GM23338 (cell line): ENCODE measurements around the gene KYNU. TPM values are rescaled to one million over a fixed set of nuclear protein-coding genes. Genes with fewer than 3 reads are reported as not detected.

Experiments
- ATAC-seq: fragments of 200-7000 bp; cut with Tn5 transposase; 3 replicates; pipeline ENCODE4 v1.9.1; 2020
- DNase-seq: peaks from one replicate; pipeline ENCODE4 v3.0.0-alpha.2; 2015; ENCODE audit warnings: low spot score
- H2AFZ ChIP-seq: fragments of 200-600 bp; sonication (generic); 2 replicates; pipeline ENCODE4 v1.8.0; 2016; ENCODE audit warnings: antibody characterized with exemption, mild to moderate bottlenecking, moderate library complexity
- H3F3A ChIP-seq: fragments of 200-600 bp; sonication (generic); replicated peaks from 2 replicates; pipeline ENCODE4 v1.8.0; 2017; ENCODE audit warnings: antibody characterized with exemption, mixed run types, low read depth
- H3K27ac ChIP-seq: fragments of 200-600 bp; sonication (generic); 2 replicates; pipeline ENCODE4 v1.6.1; 2016; ENCODE audit warnings: low read depth
- H3K27me3 ChIP-seq: fragments of 200-600 bp; sonication (generic); 2 replicates; pipeline ENCODE4 v1.8.0; 2016; ENCODE audit warnings: mild to moderate bottlenecking, mixed run types, moderate library complexity; ENCODE audit not compliant: insufficient read depth
- H3K36me3 ChIP-seq: fragments of 200-600 bp; sonication (generic); 2 replicates; pipeline ENCODE4 v1.8.0; 2016; ENCODE audit warnings: mild to moderate bottlenecking; ENCODE audit not compliant: insufficient read depth
- H3K4me1 ChIP-seq: fragments of 200-600 bp; sonication (generic); 2 replicates; pipeline ENCODE4 v1.8.0; 2016; ENCODE audit warnings: mild to moderate bottlenecking, moderate library complexity; ENCODE audit not compliant: insufficient read depth
- H3K4me2 ChIP-seq: fragments of 200-600 bp; sonication (generic); 2 replicates; pipeline ENCODE4 v1.7.1; 2017; ENCODE audit warnings: mixed run types
- H3K4me3 ChIP-seq: fragments of 200-600 bp; sonication (generic); 2 replicates; pipeline ENCODE4 v1.6.1; 2016; ENCODE audit warnings: mixed run types
- H3K79me2 ChIP-seq: fragments of 200-600 bp; sonication (generic); replicated peaks from 2 replicates; pipeline ENCODE4 v1.8.0; 2017; ENCODE audit warnings: mild to moderate bottlenecking; ENCODE audit not compliant: insufficient read depth
- H3K9me2 ChIP-seq: fragments of 200-600 bp; sonication (generic); 2 replicates; pipeline ENCODE4 v1.8.0; 2017; ENCODE audit not compliant: insufficient read depth
- H4K20me1 ChIP-seq: fragments of 200-600 bp; sonication (generic); replicated peaks from 2 replicates; pipeline ENCODE4 v1.8.0; 2017; ENCODE audit warnings: mild to moderate bottlenecking; ENCODE audit not compliant: insufficient read depth
- H3K27ac Mint-ChIP-seq: 2 replicates; pipeline ENCODE4 v1.8.0; 2020; ENCODE audit warnings: inconsistent platforms, mild to moderate bottlenecking, moderate library complexity, mixed read lengths
- H3K27me3 Mint-ChIP-seq: 3 replicates; pipeline ENCODE4 v1.8.0; 2022; ENCODE audit warnings: low read depth, mild to moderate bottlenecking, moderate library complexity, mixed read lengths, inconsistent platforms; ENCODE audit not compliant: insufficient read depth, poor library complexity
- H3K36me3 Mint-ChIP-seq: 3 replicates; pipeline ENCODE4 v1.8.0; 2021; ENCODE audit warnings: low read depth, mild to moderate bottlenecking, inconsistent platforms, moderate library complexity, mixed read lengths
- H3K4me1 Mint-ChIP-seq: 3 replicates; pipeline ENCODE4 v1.8.0; 2020; ENCODE audit warnings: mild to moderate bottlenecking, inconsistent platforms, mixed read lengths
- H3K4me3 Mint-ChIP-seq: 3 replicates; pipeline ENCODE4 v1.8.0; 2021; ENCODE audit warnings: moderate library complexity, mild to moderate bottlenecking, inconsistent platforms, mixed read lengths
- H3K9me3 Mint-ChIP-seq: 3 replicates; pipeline ENCODE4 v1.8.0; 2020; ENCODE audit warnings: moderate library complexity, mild to moderate bottlenecking, inconsistent platforms, mixed read lengths
- CREB1 ChIP-seq: fragments of 250-450 bp; sonication (Bioruptor Pico); IDR thresholded peaks from 2 replicates; pipeline ENCODE4 v1.5.0; 2020; ENCODE audit warnings: low read depth, mild to moderate bottlenecking, moderate library complexity
- ETS1 ChIP-seq: IDR thresholded peaks from 2 replicates; pipeline ENCODE4 v1.6.1; 2016; ENCODE audit warnings: antibody characterized with exemption
- EZH2 ChIP-seq: fragments of 200-600 bp; sonication (generic); IDR thresholded peaks from one replicate; pipeline ENCODE4 v1.8.0; 2017; ENCODE audit warnings: antibody characterized with exemption, mild to moderate bottlenecking, low read depth; ENCODE audit not compliant: unreplicated experiment
- EZH2phosphoT487 ChIP-seq: fragments of 200-600 bp; sonication (generic); IDR thresholded peaks from one replicate; pipeline ENCODE4 v1.8.1; 2018; ENCODE audit warnings: antibody characterized with exemption; ENCODE audit not compliant: unreplicated experiment
- JUNB ChIP-seq: IDR thresholded peaks from one replicate; pipeline ENCODE4 v1.6.1; 2016; ENCODE audit warnings: antibody characterized with exemption; ENCODE audit not compliant: unreplicated experiment
- NANOG ChIP-seq: IDR thresholded peaks from 2 replicates; pipeline ENCODE4 v1.6.1; 2016; ENCODE audit warnings: antibody characterized with exemption, borderline replicate concordance
- POLR2AphosphoS5 ChIP-seq: IDR thresholded peaks from 2 replicates; pipeline ENCODE4 v1.6.1; 2016; ENCODE audit warnings: antibody characterized with exemption, low read depth
- REST ChIP-seq: IDR thresholded peaks from one replicate; pipeline ENCODE4 v1.6.1; 2018; ENCODE audit warnings: antibody characterized with exemption; ENCODE audit not compliant: unreplicated experiment
- STAT1 ChIP-seq: IDR thresholded peaks from one replicate; pipeline ENCODE4 v1.6.1; 2016; ENCODE audit warnings: antibody characterized with exemption; ENCODE audit not compliant: unreplicated experiment
- ZNF114 ChIP-seq: fragments of 250-450 bp; sonication (Bioruptor Pico); IDR thresholded peaks from 2 replicates; pipeline ENCODE4 v1.5.0; 2020; ENCODE audit warnings: mild to moderate bottlenecking, moderate library complexity
- polyA plus RNA-seq: library from polyadenylated mRNA; unstranded; fragments of >200 nt; fragmentation: Nextera tagmentation; extraction: Ambion mirVana; gene quantifications from 2 replicates; pipeline ENCODE4 v1.2.1, GENCODE V29; 2016
- total RNA-seq: library from RNA; depleted of rRNA; stranded (reverse); fragments of >200 nt; shearing (Covaris generic); gene quantifications from 2 replicates; pipeline ENCODE4 v1.2.3, GENCODE V29; 2014
- TF ChIP-seq, protein P1 (sequence below), 2 experiments: fragments of 200-600 bp in 1 of 2; sonication (generic) in 1 of 2; conservative IDR thresholded peaks; 2 replicates each; pipeline versions ENCODE4 v1.5.1 to v1.6.1; 2016 to 2017; ENCODE audit warnings: antibody characterized with exemption in 2 of 2, low read depth in 2 of 2, mild to moderate bottlenecking in 2 of 2, moderate library complexity in 1 of 2

KYNU gene
- total and polyA plus RNA-seq, 2 experiments from 2014 or later, result 0.03 to 0.21 TPM

- Histone ChIP-seq H3K4me3 (no peak overlapping the region), H3K4me1 (0 out of 2 replicates have a peak, but pooled peaks cover 3% of the 10 kb centered on the region), H3K27ac (no peak overlapping the region), H4K20me1 (no peaks in the 10 kb centered on the region), H3K9me2 (no peaks in the 10 kb centered on the region), H3K79me2 (no peaks in the 10 kb centered on the region), H3K4me2 (no peak overlapping the region), H3K36me3 (no peaks in the 10 kb centered on the region), H3F3A (no peaks in the 10 kb centered on the region), H2AFZ (no peak overlapping the region), H3K27me3 (no peaks in the 10 kb centered on the region)
- Mint-ChIP-seq H3K9me3 (no peaks in the 10 kb centered on the region), H3K27me3 (peaks cover 4% of the 10 kb centered on the region), H3K36me3 (no peaks in the 10 kb centered on the region), H3K4me3 (no peak overlapping the region), H3K27ac (no peak overlapping the region), H3K4me1 (peaks cover 13% of the 10 kb centered on the region; the same call in 1 of the 3 replicates)
- ATAC-seq, result no peak
- no peak for DNase-seq
- no peak for TF ChIP-seq POLR2AphosphoS5
- no peak for TF ChIP-seq ZNF114 (CRISPR knock-in tag)
- no peak for TF ChIP-seq CREB1 (CRISPR knock-in tag)
- TF ChIP-seq ETS1, result no peak
- TF ChIP-seq JUNB, result no peak
- TF ChIP-seq STAT1, result no peak
These were observed 2.5 kb upstream of the KYNU start for GRCh38 chr2:142875010-142875409.

DNA sequence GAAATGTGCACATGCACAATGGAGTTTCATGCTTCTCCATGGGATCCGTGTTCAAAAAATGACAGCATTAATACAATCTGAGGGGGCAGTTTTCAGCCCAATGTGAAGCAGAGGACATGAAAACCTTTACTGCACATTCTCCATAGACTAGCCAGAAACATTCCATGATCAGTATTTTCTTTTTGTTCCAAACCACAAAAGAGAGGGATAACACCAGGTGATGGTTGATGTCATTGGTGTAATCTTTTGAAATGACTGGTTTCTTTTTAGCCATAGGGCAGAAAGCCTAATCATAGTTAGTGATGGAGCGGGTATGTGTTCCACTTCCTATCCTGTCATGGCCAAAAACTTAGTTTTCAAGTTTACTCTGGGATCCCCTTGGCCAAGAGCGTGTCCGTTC is 1.8 kb upstream of the KYNU start:
- no peak for ATAC-seq
- no peak overlapping the region for H3K27ac Mint-ChIP-seq
- peaks cover 4% of the 10 kb centered on the region for H3K27me3 Mint-ChIP-seq
- H3K4me1 Mint-ChIP-seq, result peaks cover 13% of the 10 kb centered on the region; the same call in 1 of the 3 replicates
- Histone ChIP-seq H3K9me2 (no peaks in the 10 kb centered on the region), H3K4me3 (no peak overlapping the region), H3K79me2 (no peaks in the 10 kb centered on the region), H2AFZ (no peak overlapping the region), H3K4me2 (no peak overlapping the region), H3K27me3 (no peaks in the 10 kb centered on the region), H3K27ac (no peak overlapping the region), H3F3A (no peaks in the 10 kb centered on the region), H3K36me3 (no peaks in the 10 kb centered on the region), H4K20me1 (no peaks in the 10 kb centered on the region), H3K4me1 (0 out of 2 replicates have a peak, but pooled peaks cover 3% of the 10 kb centered on the region)
- no peaks in the 10 kb centered on the region for H3K9me3 Mint-ChIP-seq
- DNase-seq, result no peak
- H3K4me3 Mint-ChIP-seq, result no peak overlapping the region
- H3K36me3 Mint-ChIP-seq, result no peaks in the 10 kb centered on the region
- TF ChIP-seq EZH2, result no peak

DNA sequence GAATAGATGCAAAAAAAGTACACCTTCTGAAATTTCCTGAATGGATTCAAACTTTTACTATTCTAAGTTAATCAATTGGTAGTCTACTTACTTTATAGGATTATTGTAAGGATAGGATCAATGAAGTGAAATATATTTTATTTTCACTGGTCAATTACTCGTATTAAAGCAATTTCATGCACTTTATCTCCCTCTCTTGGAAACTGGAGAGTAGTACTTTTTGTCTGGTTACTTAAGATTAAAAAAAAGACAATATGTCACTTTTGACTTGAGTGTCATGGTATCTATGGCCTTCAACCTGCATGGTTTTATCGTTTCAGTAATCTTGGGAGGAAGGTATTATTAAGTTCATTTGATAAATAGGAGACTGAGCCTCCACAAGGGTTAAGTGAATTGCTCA is 1.0 kb upstream of the KYNU start:
- H3K4me3 Mint-ChIP-seq, result no peak overlapping the region
- no peaks in the 10 kb centered on the region for H3K79me2 ChIP-seq
- H3K36me3 Mint-ChIP-seq, result no peaks in the 10 kb centered on the region
- no peaks in the 10 kb centered on the region for H3K36me3 ChIP-seq
- 0 out of 2 replicates have a peak, but pooled peaks cover 3% of the 10 kb centered on the region for H3K4me1 ChIP-seq
- no peaks in the 10 kb centered on the region for H3K9me3 Mint-ChIP-seq
- TF ChIP-seq CREB1 (CRISPR knock-in tag), result no peak
- TF ChIP-seq EZH2phosphoT487, result no peak
- TF ChIP-seq, protein P1, sequence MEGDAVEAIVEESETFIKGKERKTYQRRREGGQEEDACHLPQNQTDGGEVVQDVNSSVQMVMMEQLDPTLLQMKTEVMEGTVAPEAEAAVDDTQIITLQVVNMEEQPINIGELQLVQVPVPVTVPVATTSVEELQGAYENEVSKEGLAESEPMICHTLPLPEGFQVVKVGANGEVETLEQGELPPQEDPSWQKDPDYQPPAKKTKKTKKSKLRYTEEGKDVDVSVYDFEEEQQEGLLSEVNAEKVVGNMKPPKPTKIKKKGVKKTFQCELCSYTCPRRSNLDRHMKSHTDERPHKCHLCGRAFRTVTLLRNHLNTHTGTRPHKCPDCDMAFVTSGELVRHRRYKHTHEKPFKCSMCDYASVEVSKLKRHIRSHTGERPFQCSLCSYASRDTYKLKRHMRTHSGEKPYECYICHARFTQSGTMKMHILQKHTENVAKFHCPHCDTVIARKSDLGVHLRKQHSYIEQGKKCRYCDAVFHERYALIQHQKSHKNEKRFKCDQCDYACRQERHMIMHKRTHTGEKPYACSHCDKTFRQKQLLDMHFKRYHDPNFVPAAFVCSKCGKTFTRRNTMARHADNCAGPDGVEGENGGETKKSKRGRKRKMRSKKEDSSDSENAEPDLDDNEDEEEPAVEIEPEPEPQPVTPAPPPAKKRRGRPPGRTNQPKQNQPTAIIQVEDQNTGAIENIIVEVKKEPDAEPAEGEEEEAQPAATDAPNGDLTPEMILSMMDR (conservative IDR thresholded peaks at IDR 0.05; ENCODE audit: low read depth in 2 of 2), result no peak
- TF ChIP-seq STAT1, result no peak
- no peak for TF ChIP-seq ETS1
- TF ChIP-seq REST, result no peak
- TF ChIP-seq EZH2, result no peak
- TF ChIP-seq ZNF114 (CRISPR knock-in tag), result no peak
- TF ChIP-seq JUNB, result no peak
- TF ChIP-seq NANOG, result no peak
- H3K27me3 ChIP-seq, result no peaks in the 10 kb centered on the region
- peaks cover 4% of the 10 kb centered on the region for H3K27me3 Mint-ChIP-seq
- DNase-seq (no peak), ATAC-seq (no peak)
- H2AFZ ChIP-seq, result no peak overlapping the region
- H3K4me2 ChIP-seq, result no peak overlapping the region
- no peaks in the 10 kb centered on the region for H3K9me2 ChIP-seq
- no peaks in the 10 kb centered on the region for H4K20me1 ChIP-seq
- no peak overlapping the region for H3K4me3 ChIP-seq
- no peak overlapping the region for H3K27ac ChIP-seq
- H3K27ac Mint-ChIP-seq, result no peak overlapping the region
- H3F3A ChIP-seq, result no peaks in the 10 kb centered on the region
- peaks cover 13% of the 10 kb centered on the region; the same call in 1 of the 3 replicates for H3K4me1 Mint-ChIP-seq
